ENCODE results near the gene POLR2A. TPM values are rescaled to one million over a fixed set of nuclear protein-coding genes. Genes with fewer than 3 reads are reported as not detected.

POLR2A gene
- total and polyA plus RNA-seq, 2 of the 13 experiments (the other 11 are each of a cell fraction or from before 2014, with no cell fraction given): 17.8 to 18.3 TPM

DNA sequence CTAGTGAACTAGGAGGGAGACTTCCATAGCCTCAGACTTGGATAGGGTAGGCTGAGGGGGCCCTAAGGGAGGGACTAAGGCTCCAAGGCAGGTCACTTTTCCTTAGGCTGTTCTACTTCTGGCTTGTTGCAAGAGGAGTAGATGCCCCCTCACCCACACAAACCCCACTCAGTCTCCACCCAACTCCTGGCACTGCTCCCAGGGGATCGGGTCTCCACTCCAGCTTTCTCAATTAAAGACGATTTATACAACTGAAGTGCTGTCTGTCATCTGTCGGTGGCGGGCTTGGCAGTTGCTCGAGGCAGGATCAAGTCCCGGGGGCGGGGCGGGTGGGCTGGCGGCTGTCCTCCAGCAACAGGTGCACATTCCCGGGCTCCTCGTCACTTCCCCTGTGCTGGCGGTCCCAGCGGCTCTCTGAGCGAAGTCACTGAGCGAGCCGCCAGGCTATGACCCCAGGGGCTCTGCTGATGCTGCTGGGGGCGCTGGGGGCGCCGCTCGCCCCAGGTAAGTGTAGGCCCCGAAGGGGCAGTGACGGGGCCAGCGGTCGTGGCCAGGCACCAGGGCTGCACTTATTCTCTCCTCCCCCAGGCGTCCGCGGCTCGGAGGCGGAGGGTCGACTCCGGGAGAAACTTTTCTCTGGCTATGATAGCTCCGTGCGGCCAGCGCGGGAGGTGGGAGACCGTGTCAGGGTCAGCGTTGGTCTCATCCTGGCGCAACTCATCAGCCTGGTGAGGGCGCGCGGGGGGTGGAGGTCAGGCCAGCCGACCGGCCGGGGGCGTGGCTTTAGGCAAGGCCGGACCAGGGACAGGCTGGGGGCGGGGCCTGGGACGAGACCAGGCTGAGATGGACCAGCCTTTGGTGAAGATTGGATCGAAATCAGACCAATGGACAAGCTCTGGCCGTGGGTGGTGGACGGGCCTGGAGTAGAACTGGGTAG, 39.2 kb upstream of the POLR2A start, which contains the start of gene CHRNB1 (continued):
- TF ChIP-seq, protein P1, sequence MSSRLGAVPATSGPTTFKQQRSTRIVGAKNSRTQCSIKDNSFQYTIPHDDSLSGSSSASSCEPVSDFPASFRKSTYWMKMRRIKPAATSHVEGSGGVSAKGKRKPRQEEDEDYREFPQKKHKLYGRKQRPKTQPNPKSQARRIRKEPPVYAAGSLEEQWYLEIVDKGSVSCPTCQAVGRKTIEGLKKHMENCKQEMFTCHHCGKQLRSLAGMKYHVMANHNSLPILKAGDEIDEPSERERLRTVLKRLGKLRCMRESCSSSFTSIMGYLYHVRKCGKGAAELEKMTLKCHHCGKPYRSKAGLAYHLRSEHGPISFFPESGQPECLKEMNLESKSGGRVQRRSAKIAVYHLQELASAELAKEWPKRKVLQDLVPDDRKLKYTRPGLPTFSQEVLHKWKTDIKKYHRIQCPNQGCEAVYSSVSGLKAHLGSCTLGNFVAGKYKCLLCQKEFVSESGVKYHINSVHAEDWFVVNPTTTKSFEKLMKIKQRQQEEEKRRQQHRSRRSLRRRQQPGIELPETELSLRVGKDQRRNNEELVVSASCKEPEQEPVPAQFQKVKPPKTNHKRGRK (CRISPR knock-in tag; IDR thresholded peaks at IDR 0.05): no peak
- TF ChIP-seq ZNF282 (IDR thresholded peaks at IDR 0.05; ENCODE audit: partially characterized antibody) (no peak), YEATS2 (CRISPR knock-in tag; IDR thresholded peaks at IDR 0.05; ENCODE audit: borderline replicate concordance) (peak; percentile 33; the same call in 1 of the 2 replicates), ZNF446 (CRISPR knock-in tag; IDR thresholded peaks at IDR 0.05) (no peak), FOXO1 (CRISPR knock-in tag; IDR thresholded peaks at IDR 0.05) (no peak), SATB2 (CRISPR knock-in tag; IDR thresholded peaks at IDR 0.05) (no peak), ZNF180 (CRISPR knock-in tag; IDR thresholded peaks at IDR 0.05; ENCODE audit: borderline replicate concordance, low read depth) (no peak), DMAP1 (CRISPR knock-in tag; IDR thresholded peaks at IDR 0.05) (no peak; the same call in 1 of the 2 replicates), NR3C1 (CRISPR knock-in tag; IDR thresholded peaks at IDR 0.05) (no peak), ZNF747 (CRISPR knock-in tag; IDR thresholded peaks at IDR 0.05; ENCODE audit: borderline replicate concordance) (peak; percentile 78; the same call in 1 of the 2 replicates), MTF2 (CRISPR knock-in tag; IDR thresholded peaks at IDR 0.05; ENCODE audit: borderline replicate concordance) (no peak), IKZF4 (CRISPR knock-in tag; IDR thresholded peaks at IDR 0.05; ENCODE audit: borderline replicate concordance, low read depth, not compliant biosample characterization) (no peak), GLMP (CRISPR knock-in tag; IDR thresholded peaks at IDR 0.05; ENCODE audit: borderline replicate concordance) (no peak), FOXA3 (CRISPR knock-in tag; IDR thresholded peaks at IDR 0.05) (no peak), ZSCAN25 (CRISPR knock-in tag; IDR thresholded peaks at IDR 0.05) (peak; percentile 25; the same call in 1 of the 2 replicates), RFX1 (IDR thresholded peaks at IDR 0.05) (no peak), FOXJ3 (CRISPR knock-in tag; IDR thresholded peaks at IDR 0.05; ENCODE audit: borderline replicate concordance) (no peak), SRSF9 (IDR thresholded peaks at IDR 0.05; ENCODE audit: borderline replicate concordance, insufficient read depth, low read depth, low read length, poor library complexity, severe bottlenecking) (no peak), MYC (CRISPR knock-in tag; IDR thresholded peaks at IDR 0.05; ENCODE audit: borderline replicate concordance) (peak; percentile 13; the same call in 1 of the 2 replicates)
- TF ChIP-seq, protein P2, sequence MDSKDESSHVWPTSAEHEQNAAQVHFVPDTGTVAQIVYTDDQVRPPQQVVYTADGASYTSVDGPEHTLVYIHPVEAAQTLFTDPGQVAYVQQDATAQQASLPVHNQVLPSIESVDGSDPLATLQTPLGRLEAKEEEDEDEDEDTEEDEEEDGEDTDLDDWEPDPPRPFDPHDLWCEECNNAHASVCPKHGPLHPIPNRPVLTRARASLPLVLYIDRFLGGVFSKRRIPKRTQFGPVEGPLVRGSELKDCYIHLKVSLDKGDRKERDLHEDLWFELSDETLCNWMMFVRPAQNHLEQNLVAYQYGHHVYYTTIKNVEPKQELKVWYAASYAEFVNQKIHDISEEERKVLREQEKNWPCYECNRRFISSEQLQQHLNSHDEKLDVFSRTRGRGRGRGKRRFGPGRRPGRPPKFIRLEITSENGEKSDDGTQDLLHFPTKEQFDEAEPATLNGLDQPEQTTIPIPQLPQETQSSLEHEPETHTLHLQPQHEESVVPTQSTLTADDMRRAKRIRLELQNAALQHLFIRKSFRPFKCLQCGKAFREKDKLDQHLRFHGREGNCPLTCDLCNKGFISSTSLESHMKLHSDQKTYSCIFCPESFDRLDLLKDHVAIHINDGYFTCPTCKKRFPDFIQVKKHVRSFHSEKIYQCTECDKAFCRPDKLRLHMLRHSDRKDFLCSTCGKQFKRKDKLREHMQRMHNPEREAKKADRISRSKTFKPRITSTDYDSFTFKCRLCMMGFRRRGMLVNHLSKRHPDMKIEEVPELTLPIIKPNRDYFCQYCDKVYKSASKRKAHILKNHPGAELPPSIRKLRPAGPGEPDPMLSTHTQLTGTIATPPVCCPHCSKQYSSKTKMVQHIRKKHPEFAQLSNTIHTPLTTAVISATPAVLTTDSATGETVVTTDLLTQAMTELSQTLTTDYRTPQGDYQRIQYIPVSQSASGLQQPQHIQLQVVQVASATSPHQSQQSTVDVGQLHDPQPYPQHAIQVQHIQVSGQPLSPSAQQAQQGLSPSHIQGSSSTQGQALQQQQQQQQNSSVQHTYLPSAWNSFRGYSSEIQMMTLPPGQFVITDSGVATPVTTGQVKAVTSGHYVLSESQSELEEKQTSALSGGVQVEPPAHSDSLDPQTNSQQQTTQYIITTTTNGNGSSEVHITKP (CRISPR knock-in tag; IDR thresholded peaks at IDR 0.05; ENCODE audit: low read depth): peak; percentile 91
- TF ChIP-seq, protein P3, sequence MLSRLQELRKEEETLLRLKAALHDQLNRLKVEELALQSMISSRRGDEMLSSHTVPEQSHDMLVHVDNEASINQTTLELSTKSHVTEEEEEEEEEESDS (CRISPR knock-in tag; IDR thresholded peaks at IDR 0.05; ENCODE audit: borderline replicate concordance): no peak
- TF ChIP-seq, protein P4, sequence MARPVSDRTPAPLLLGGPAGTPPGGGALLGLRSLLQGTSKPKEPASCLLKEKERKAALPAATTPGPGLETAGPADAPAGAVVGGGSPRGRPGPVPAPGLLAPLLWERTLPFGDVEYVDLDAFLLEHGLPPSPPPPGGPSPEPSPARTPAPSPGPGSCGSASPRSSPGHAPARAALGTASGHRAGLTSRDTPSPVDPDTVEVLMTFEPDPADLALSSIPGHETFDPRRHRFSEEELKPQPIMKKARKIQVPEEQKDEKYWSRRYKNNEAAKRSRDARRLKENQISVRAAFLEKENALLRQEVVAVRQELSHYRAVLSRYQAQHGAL (CRISPR knock-in tag; IDR thresholded peaks at IDR 0.05; ENCODE audit: not compliant biosample characterization): no peak

All from HepG2 (cell line).